Gastrocnemius medialis (tissue), 4 donors: ENCODE results near the gene AFF1. TPM values are rescaled to one million over a fixed set of nuclear protein-coding genes. Genes with fewer than 3 reads are reported as not detected.

ENCODE experiments used
- ATAC-seq, 2 donors: fragments of 150-250 bp; one replicate each; pipeline ENCODE4 v1.9.1; 2016
- DNase-seq, 2 donors: peaks; one replicate each; pipeline ENCODE4 v3.0.0-alpha.2; 2019
- H3K27ac ChIP-seq, 4 donors: fragments of 200-600 bp; sonication (generic); 1 replicate in 1 of 4; 2 replicates in 3 of 4; pipeline ENCODE4 v1.5.1; 2016 to 2018; ENCODE audit warnings: mild to moderate bottlenecking in 2 of 4, moderate library complexity in 1 of 4
- H3K27me3 ChIP-seq, 3 donors: fragments of 200-600 bp; sonication (generic) in 2 of 3; 1 replicate in 1 of 3; 2 replicates in 2 of 3; pipeline versions ENCODE4 v1.5.1 to v1.6.0; 2016 to 2019; ENCODE audit warnings: mild to moderate bottlenecking in 1 of 3, moderate library complexity in 1 of 3
- H3K36me3 ChIP-seq, 2 donors: fragments of 200-600 bp; sonication (generic) in 1 of 2; one replicate each; pipeline ENCODE4 v1.5.1; 2017 to 2018
- H3K4me1 ChIP-seq, 2 donors: fragments of 200-600 bp; sonication (generic) in 1 of 2; one replicate each; pipeline ENCODE4 v1.5.1; 2016 to 2017; ENCODE audit warnings: mild to moderate bottlenecking in 2 of 2
- H3K4me3 ChIP-seq, 4 donors: fragments of 200-600 bp; sonication (generic) in 3 of 4; 1 replicate in 1 of 4; 2 replicates in 3 of 4; pipeline ENCODE4 v1.5.1; 2016 to 2019; ENCODE audit warnings: mild to moderate bottlenecking in 2 of 4
- H3K9me3 ChIP-seq, 3 donors: fragments of 200-600 bp; sonication (generic) in 2 of 3; 1 replicate in 1 of 3; 2 replicates in 2 of 3; pipeline ENCODE4 v1.5.1; 2016 to 2019
- POLR2A ChIP-seq, 2 donors: fragments of 450-650 bp; IDR thresholded peaks; one replicate each; pipeline ENCODE4 v1.6.1; 2017; ENCODE audit warnings: antibody characterized with exemption in 2 of 2, mild to moderate bottlenecking in 2 of 2, moderate library complexity in 2 of 2
- in situ Hi-C, 4 donors: fragments of 200-750 bp; cut with MboI; loops; one replicate each; pipeline versions ENCODE4 v1.15.0 to v1.8.0; 2017; ENCODE audit warnings: low sequenced_read_pairs in 4 of 4
- intact Hi-C: fragments of 100-400 bp; cut with DNase I; formaldehyde crosslinking; loops from one replicate; pipeline ENCODE4 v1.15.1; 2023; ENCODE audit warnings: low total_unique reads
- total RNA-seq, 4 donors: library from RNA; depleted of rRNA; stranded (reverse); fragments of >200 nt; gene quantifications; one replicate each; pipeline versions ENCODE4 v1.1.0 to v1.2.3, GENCODE V29; 2016
- TF ChIP-seq, protein P1 (sequence below), 5 experiments: fragments of 450-650 bp in 3 of 5; fragments of 200-600 bp in 2 of 5; sonication (generic) in 2 of 5; IDR thresholded peaks in 4 of 5; conservative IDR thresholded peaks in 1 of 5; 1 replicate in 4 of 5; 2 replicates in 1 of 5; pipeline ENCODE4 v1.5.1; 2016 to 2019; ENCODE audit warnings: antibody characterized with exemption in 5 of 5, mild to moderate bottlenecking in 3 of 5, moderate library complexity in 3 of 5

The AFF1 gene
- total RNA-seq, 4 donors from 2014 or later, result 142 to 265 (median 197) TPM

DNA sequence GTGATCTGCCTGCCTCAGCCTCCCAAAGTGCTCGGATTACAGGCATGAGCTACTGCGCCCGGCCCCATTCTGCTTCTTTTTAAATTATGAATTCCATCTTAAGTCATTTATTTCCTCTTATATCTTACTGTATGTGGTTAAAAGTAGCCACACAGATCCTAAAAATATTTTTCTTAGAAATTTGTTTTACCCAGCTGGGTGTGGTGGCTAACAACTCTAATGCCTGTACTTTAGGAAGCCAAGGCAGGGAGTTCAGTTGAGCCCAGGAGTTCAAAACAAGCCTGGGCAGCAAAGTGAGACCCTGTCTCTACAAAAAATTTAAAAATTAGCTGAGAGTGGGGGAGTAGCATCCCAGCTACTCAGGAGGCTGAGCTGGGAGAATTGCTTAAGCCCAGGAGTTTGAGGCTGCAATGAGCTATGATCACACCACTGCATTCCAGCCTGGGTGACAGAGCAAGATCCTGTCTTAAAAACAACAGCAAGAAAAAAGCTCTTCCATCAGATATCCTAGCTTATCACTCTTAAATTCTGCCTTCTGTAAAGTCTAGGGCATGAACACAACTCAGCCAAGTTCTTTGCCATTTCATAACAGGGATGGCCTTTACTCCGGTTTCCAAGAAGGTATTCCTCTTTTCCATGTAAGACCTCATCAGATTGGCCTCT, 15.1 kb upstream of the AFF1 start:
- intact Hi-C loops, result loop anchor here (5.0 kb wide), 1 partner anchor 318 kb away; no protein-coding TSS in a partner anchor
- Histone ChIP-seq H3K4me1 (peaks cover 11 to 23% of the 10 kb centered on the region in 2 donors), H3K27me3 (no peaks in the 10 kb centered on the region), H3K36me3 (no peaks in the 10 kb centered on the region), H3K27ac (no peak overlapping the region), H3K4me3 (no peak overlapping the region), H3K9me3 (no peaks in the 10 kb centered on the region)
- ATAC-seq (no peak), DNase-seq (no peak)
- TF ChIP-seq, protein P1, sequence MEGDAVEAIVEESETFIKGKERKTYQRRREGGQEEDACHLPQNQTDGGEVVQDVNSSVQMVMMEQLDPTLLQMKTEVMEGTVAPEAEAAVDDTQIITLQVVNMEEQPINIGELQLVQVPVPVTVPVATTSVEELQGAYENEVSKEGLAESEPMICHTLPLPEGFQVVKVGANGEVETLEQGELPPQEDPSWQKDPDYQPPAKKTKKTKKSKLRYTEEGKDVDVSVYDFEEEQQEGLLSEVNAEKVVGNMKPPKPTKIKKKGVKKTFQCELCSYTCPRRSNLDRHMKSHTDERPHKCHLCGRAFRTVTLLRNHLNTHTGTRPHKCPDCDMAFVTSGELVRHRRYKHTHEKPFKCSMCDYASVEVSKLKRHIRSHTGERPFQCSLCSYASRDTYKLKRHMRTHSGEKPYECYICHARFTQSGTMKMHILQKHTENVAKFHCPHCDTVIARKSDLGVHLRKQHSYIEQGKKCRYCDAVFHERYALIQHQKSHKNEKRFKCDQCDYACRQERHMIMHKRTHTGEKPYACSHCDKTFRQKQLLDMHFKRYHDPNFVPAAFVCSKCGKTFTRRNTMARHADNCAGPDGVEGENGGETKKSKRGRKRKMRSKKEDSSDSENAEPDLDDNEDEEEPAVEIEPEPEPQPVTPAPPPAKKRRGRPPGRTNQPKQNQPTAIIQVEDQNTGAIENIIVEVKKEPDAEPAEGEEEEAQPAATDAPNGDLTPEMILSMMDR (IDR thresholded peaks at IDR 0.05 in 4 of 5, conservative IDR thresholded peaks at IDR 0.05 in 1 of 5), result no peak
- no peak for TF ChIP-seq POLR2A (IDR thresholded peaks at IDR 0.05)
- in situ Hi-C loops, result loop anchor here (5.0 to 10.0 kb wide), 3 partner anchors 173 to 315 kb away; no protein-coding TSS in a partner anchor

DNA sequence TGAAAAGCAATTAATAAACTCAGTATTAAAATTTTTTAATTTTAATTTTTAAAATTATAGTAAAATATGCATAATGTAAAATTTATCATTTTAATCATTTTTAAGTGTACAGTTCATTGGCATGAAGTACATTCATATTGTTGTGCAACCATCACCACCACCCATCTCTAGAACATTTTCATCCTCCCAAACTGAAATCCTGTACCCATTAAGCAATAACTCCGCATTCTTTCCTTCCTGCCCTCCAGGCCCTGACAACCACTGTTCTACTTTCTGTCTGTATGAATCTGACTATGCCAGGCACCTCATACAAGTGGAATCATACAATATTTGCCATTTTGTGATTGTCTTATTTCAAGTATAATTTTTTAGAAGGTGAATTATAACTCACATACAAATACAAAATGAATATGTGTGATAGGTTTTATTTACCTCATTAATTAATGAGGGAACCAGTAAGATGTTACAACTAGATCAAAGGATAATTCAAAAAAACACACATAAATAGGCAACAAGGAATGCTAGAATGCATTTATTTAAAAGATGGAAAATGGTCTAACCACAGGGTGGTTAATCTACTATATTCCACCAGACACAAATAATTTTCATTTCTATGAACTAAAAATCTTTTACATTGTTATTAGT, 13.1 kb upstream of the AFF1 start:
- no peak for DNase-seq
- ATAC-seq, result peak; percentile 45 to 71
- peak overlapping the region in 2 of 4 donors; percentile 11 to 12 for H3K27ac ChIP-seq
- H3K4me3 ChIP-seq, result no peak overlapping the region
- no peak for TF ChIP-seq POLR2A (IDR thresholded peaks at IDR 0.05)
- TF ChIP-seq, protein P1 (IDR thresholded peaks at IDR 0.05 in 4 of 5, conservative IDR thresholded peaks at IDR 0.05 in 1 of 5), result no peak
- in situ Hi-C loops, result loop anchor here (5.0 to 10.0 kb wide), 3 partner anchors 171 to 313 kb away; no protein-coding TSS in a partner anchor
- no peaks in the 10 kb centered on the region for H3K9me3 ChIP-seq
- no peaks in the 10 kb centered on the region for H3K27me3 ChIP-seq
- H3K36me3 ChIP-seq, result no peaks in the 10 kb centered on the region
- H3K4me1 ChIP-seq, result peaks cover 11 to 23% of the 10 kb centered on the region in 2 donors
- intact Hi-C loops, result loop anchor here (1.0 to 5.0 kb wide), 2 partner anchors 172 to 316 kb away; no protein-coding TSS in a partner anchor

DNA sequence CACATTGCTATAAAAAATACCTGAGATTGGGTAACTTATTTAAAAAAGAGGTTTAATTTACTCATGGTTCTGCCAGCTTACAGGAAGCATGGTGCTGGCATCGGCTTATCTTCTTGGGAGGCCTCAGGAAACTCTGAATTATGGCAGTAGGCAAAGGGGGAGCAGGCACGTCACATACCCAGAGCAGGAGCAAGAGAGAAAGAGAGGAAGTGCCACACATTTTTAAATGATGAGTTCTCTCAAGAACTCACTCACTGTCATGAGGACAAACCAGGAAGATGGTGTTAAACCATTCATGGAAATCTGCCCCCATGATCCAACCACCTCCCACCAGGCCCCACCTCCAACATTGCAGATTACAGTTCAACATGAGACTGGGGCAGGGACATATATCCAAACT, 10.0 kb upstream of the AFF1 start:
- in situ Hi-C loops, result loop anchor here (5.0 to 10.0 kb wide), 3 partner anchors 167 to 310 kb away; no protein-coding TSS in a partner anchor
- Histone ChIP-seq H3K4me1 (peaks cover 28 to 34% of the 10 kb centered on the region in 2 donors), H3K4me3 (no peak overlapping the region), H3K27me3 (no peaks in the 10 kb centered on the region), H3K36me3 (peaks cover 0 to 4% of the 10 kb centered on the region in 2 donors), H3K9me3 (no peaks in the 10 kb centered on the region), H3K27ac (peak overlapping the region in 2 of 4 donors; percentile 3 to 30)
- intact Hi-C loops, result loop anchor here (5.0 kb wide), 1 partner anchor 312 kb away; no protein-coding TSS in a partner anchor
- no peak for TF ChIP-seq POLR2A (IDR thresholded peaks at IDR 0.05)
- TF ChIP-seq, protein P1 (IDR thresholded peaks at IDR 0.05 in 4 of 5, conservative IDR thresholded peaks at IDR 0.05 in 1 of 5), result no peak
- no peak for DNase-seq
- ATAC-seq, result no peak

GRCh38 chr4:86926435-86927086, 8.2 kb upstream of the AFF1 start:
- no peaks in the 10 kb centered on the region for H3K27me3 ChIP-seq
- in situ Hi-C loops, result loop anchor here (5.0 to 10.0 kb wide), 3 partner anchors 166 to 308 kb away; no protein-coding TSS in a partner anchor
- H3K4me1 ChIP-seq, result peaks cover 24 to 28% of the 10 kb centered on the region in 2 donors
- H3K27ac ChIP-seq, result peak overlapping the region; percentile 86 to 92 (median 90)
- peaks cover 0 to 21% of the 10 kb centered on the region in 2 donors for H3K36me3 ChIP-seq
- DNase-seq (no peak), ATAC-seq (no peak)
- no peak overlapping the region for H3K4me3 ChIP-seq
- intact Hi-C loops, result no loop called here
- TF ChIP-seq POLR2A (IDR thresholded peaks at IDR 0.05), result no peak
- TF ChIP-seq, protein P1 (IDR thresholded peaks at IDR 0.05 in 4 of 5, conservative IDR thresholded peaks at IDR 0.05 in 1 of 5), result no peak
- H3K9me3 ChIP-seq, result no peaks in the 10 kb centered on the region
